Erythroblast (primary cell): ENCODE measurements around the gene PBX1.

Experiments used
- GATA1 ChIP-seq: IDR thresholded peaks from 2 replicates; pipeline ENCODE4 v1.6.1; 2011; ENCODE audit warnings: low read depth, mild to moderate bottlenecking, control low read depth, low read length, moderate library complexity
- POLR2A ChIP-seq: IDR thresholded peaks from 2 replicates; pipeline ENCODE4 v1.6.1; 2011; ENCODE audit warnings: mild to moderate bottlenecking, low read length

DNA sequence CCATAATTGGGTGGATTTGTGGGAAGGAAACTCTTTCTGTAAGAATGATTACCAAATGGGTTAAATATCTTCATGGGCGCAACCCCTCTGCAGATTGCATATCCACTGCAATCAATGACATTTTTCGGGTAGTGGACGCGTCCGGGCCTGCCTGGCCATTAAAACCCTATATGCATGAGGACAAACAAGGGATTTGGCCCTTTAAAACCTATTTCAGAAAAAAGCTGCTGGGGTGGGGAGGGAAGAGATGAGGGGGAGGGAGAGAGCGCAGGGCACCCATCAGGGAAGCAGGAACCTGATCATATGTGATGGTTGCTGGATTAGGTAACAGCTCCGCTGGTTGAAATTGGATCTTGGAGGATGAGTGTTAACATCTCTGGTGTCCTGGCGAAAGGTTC is 228.8 kb downstream of the PBX1 start:
- no peak for TF ChIP-seq POLR2A
- no peak for TF ChIP-seq GATA1
